ENCODE results near the gene MPHOSPH6.

MPHOSPH6 gene

GRCh38 chr16:82149536-82149935 lies 20.5 kb downstream of the MPHOSPH6 start:
- no peak for TF ChIP-seq GATA3 (IDR thresholded peaks at IDR 0.05; ENCODE audit: low read depth, low read length)
- no peak for TF ChIP-seq GATA2 (IDR thresholded peaks at IDR 0.05; ENCODE audit: low read depth, low read length)

GRCh38 chr16:82147546-82147945 lies 22.5 kb downstream of the MPHOSPH6 start:
- TF ChIP-seq GATA3 (IDR thresholded peaks at IDR 0.05; ENCODE audit: low read depth, low read length) = no peak
- no peak for TF ChIP-seq GATA2 (IDR thresholded peaks at IDR 0.05; ENCODE audit: low read depth, low read length)

- TF ChIP-seq GATA2 (IDR thresholded peaks at IDR 0.05; ENCODE audit: low read depth, low read length) (no peak), GATA3 (IDR thresholded peaks at IDR 0.05; ENCODE audit: low read depth, low read length) (no peak)
Measured at GRCh38 chr16:82146957-82147356, 23.1 kb downstream of the MPHOSPH6 start.

GRCh38 chr16:82146556-82146955 lies 23.5 kb downstream of the MPHOSPH6 start:
- TF ChIP-seq GATA2 (IDR thresholded peaks at IDR 0.05; ENCODE audit: low read depth, low read length) (no peak), GATA3 (IDR thresholded peaks at IDR 0.05; ENCODE audit: low read depth, low read length) (no peak)

GRCh38 chr16:82138478-82139285 lies 31.3 kb downstream of the MPHOSPH6 start:
- no peak for TF ChIP-seq GATA2 (IDR thresholded peaks at IDR 0.05; ENCODE audit: low read depth, low read length)

GRCh38 chr16:82137822-82138167 lies 32.2 kb downstream of the MPHOSPH6 start:
- TF ChIP-seq GATA3 (IDR thresholded peaks at IDR 0.05; ENCODE audit: low read depth, low read length) (no peak), GATA2 (IDR thresholded peaks at IDR 0.05; ENCODE audit: low read depth, low read length) (no peak)

- no peak for TF ChIP-seq GATA3 (IDR thresholded peaks at IDR 0.05; ENCODE audit: low read depth, low read length)
- no peak for TF ChIP-seq GATA2 (IDR thresholded peaks at IDR 0.05; ENCODE audit: low read depth, low read length)
Measured at GRCh38 chr16:82136956-82137821, 32.8 kb downstream of the MPHOSPH6 start.

GRCh38 chr16:82135844-82136243 lies 34.2 kb downstream of the MPHOSPH6 start:
- TF ChIP-seq GATA3 (IDR thresholded peaks at IDR 0.05; ENCODE audit: low read depth, low read length) = no peak
- TF ChIP-seq GATA2 (IDR thresholded peaks at IDR 0.05; ENCODE audit: low read depth, low read length) = no peak

- TF ChIP-seq GATA3 (IDR thresholded peaks at IDR 0.05; ENCODE audit: low read depth, low read length) (no peak), GATA2 (IDR thresholded peaks at IDR 0.05; ENCODE audit: low read depth, low read length) (no peak)
Measured at GRCh38 chr16:82134846-82135245, 35.2 kb downstream of the MPHOSPH6 start.

- TF ChIP-seq GATA3 (IDR thresholded peaks at IDR 0.05; ENCODE audit: low read depth, low read length) (no peak), GATA2 (IDR thresholded peaks at IDR 0.05; ENCODE audit: low read depth, low read length) (no peak)
Measured at GRCh38 chr16:82133798-82134197, 36.2 kb downstream of the MPHOSPH6 start.

GRCh38 chr16:82129881-82130280 lies 40.1 kb downstream of the MPHOSPH6 start:
- TF ChIP-seq GATA2 (IDR thresholded peaks at IDR 0.05; ENCODE audit: low read depth, low read length) (no peak), GATA3 (IDR thresholded peaks at IDR 0.05; ENCODE audit: low read depth, low read length) (no peak)

GRCh38 chr16:82124651-82125050 lies 45.4 kb downstream of the MPHOSPH6 start:
- TF ChIP-seq GATA3 (IDR thresholded peaks at IDR 0.05; ENCODE audit: low read depth, low read length) (no peak), GATA2 (IDR thresholded peaks at IDR 0.05; ENCODE audit: low read depth, low read length) (no peak)

- TF ChIP-seq GATA3 (IDR thresholded peaks at IDR 0.05; ENCODE audit: low read depth, low read length) (no peak), GATA2 (IDR thresholded peaks at IDR 0.05; ENCODE audit: low read depth, low read length) (no peak)
Measured at GRCh38 chr16:82119405-82119804, 50.6 kb downstream of the MPHOSPH6 start.

GRCh38 chr16:82118749-82119148 lies 51.3 kb downstream of the MPHOSPH6 start:
- TF ChIP-seq GATA3 (IDR thresholded peaks at IDR 0.05; ENCODE audit: low read depth, low read length) (no peak), GATA2 (IDR thresholded peaks at IDR 0.05; ENCODE audit: low read depth, low read length) (no peak)

- TF ChIP-seq GATA2 (IDR thresholded peaks at IDR 0.05; ENCODE audit: low read depth, low read length) (no peak), GATA3 (IDR thresholded peaks at IDR 0.05; ENCODE audit: low read depth, low read length) (no peak)
Measured at GRCh38 chr16:82116535-82116934, 53.5 kb downstream of the MPHOSPH6 start.
